Measurements from ENCODE around the gene PCDHB4.

GRCh38 chr5:141135718-141136266, 14.2 kb downstream of the PCDHB4 start:
- TF ChIP-seq CTCF (IDR thresholded peaks at IDR 0.05) (no peak), POLR2A (IDR thresholded peaks at IDR 0.05) (no peak)

Data from adrenal gland (tissue), 5 donors.